T-cell (primary cell): ENCODE measurements around the gene TMOD4. TPM values are rescaled to one million over a fixed set of nuclear protein-coding genes. Genes with fewer than 3 reads are reported as not detected.

Experiments used
- ATAC-seq, 4 experiments: fragments of 200-7000 bp in 3 of 4; fragments of 150-1000 bp in 1 of 4; cut with Tn5 transposase; replicated peaks in 1 of 4; 1 replicate in 3 of 4; 2 replicates in 1 of 4; pipeline ENCODE4 v1.10.0; 2021; ENCODE audit warnings: moderate library complexity in 3 of 4, mild to moderate bottlenecking in 2 of 4, moderate number of reproducible peaks in 1 of 4
- CTCF ChIA-PET, 2 donors: fragments of 300-600 bp; sonication (Branson Sonifier 250); formaldehyde crosslinking; loops; one replicate each; lab custom pipeline; 2022; ENCODE audit warnings: antibody characterized with exemption in 2 of 2; lab: Charles Lee
- POLR2A ChIA-PET, 2 donors: fragments of 300-600 bp; sonication (Branson Sonifier 250); formaldehyde crosslinking; loops; one replicate each; lab custom pipeline; 2022; ENCODE audit warnings: antibody characterized with exemption in 2 of 2; lab: Charles Lee
- DNase-seq, 35 experiments: peaks; one replicate each; pipeline versions ENCODE4 v3.0.0 to v3.0.0-alpha.2; 2013 to 2023
- H3K27ac ChIP-seq: one replicate; pipeline ENCODE4 v1.5.1; 2013; ENCODE audit warnings: low read length
- H3K27me3 ChIP-seq, 2 experiments: replicated peaks in 1 of 2; 1 replicate in 1 of 2; 2 replicates in 1 of 2; pipeline versions ENCODE4 v1.6.1 to v1.7.0; 2013; ENCODE audit warnings: low read length in 1 of 2, mixed read lengths in 1 of 2; ENCODE audit not compliant: control insufficient read depth in 2 of 2, insufficient read depth in 2 of 2; ENCODE audit errors: extremely low read depth in 1 of 2
- H3K36me3 ChIP-seq, 2 donors: 1 replicate in 1 of 2; 2 replicates in 1 of 2; pipeline versions ENCODE4 v1.6.1 to v1.7.0; 2013; ENCODE audit warnings: low read length in 1 of 2; ENCODE audit not compliant: control insufficient read depth in 2 of 2, insufficient read depth in 1 of 2; ENCODE audit errors: extremely low read depth in 1 of 2
- H3K4me1 ChIP-seq, 2 experiments: 1 replicate in 1 of 2; 2 replicates in 1 of 2; pipeline versions ENCODE4 v1.6.1 to v1.7.0; 2013; ENCODE audit warnings: low read length in 2 of 2, mixed read lengths in 1 of 2; ENCODE audit not compliant: insufficient read depth in 2 of 2, control insufficient read depth in 1 of 2; ENCODE audit errors: extremely low read depth in 1 of 2
- H3K4me3 ChIP-seq, 2 donors: 1 replicate in 1 of 2; 2 replicates in 1 of 2; pipeline versions ENCODE4 v1.5.1 to v1.7.0; 2013; ENCODE audit warnings: mild to moderate bottlenecking in 2 of 2, low read length in 1 of 2, moderate library complexity in 1 of 2; ENCODE audit not compliant: control insufficient read depth in 1 of 2; ENCODE audit errors: extremely low read depth in 1 of 2
- H3K9me3 ChIP-seq: 2 replicates; pipeline ENCODE4 v1.7.0; 2013
- H3K27ac Mint-ChIP-seq, 2 donors: one replicate each; pipeline ENCODE4 v1.8.0; 2020 to 2021; ENCODE audit warnings: mild to moderate bottlenecking in 2 of 2, mixed read lengths in 2 of 2
- H3K27me3 Mint-ChIP-seq, 2 donors: one replicate each; pipeline ENCODE4 v1.8.0; 2021 to 2022; ENCODE audit warnings: mixed read lengths in 2 of 2
- H3K36me3 Mint-ChIP-seq: one replicate; pipeline ENCODE4 v1.8.0; 2021; ENCODE audit warnings: mixed read lengths
- H3K4me1 Mint-ChIP-seq, 3 donors: one replicate each; pipeline ENCODE4 v1.8.0; 2020 to 2022; ENCODE audit warnings: mixed read lengths in 3 of 3, mild to moderate bottlenecking in 1 of 3
- H3K4me3 Mint-ChIP-seq, 3 donors: one replicate each; pipeline ENCODE4 v1.8.0; 2020 to 2022; ENCODE audit warnings: mild to moderate bottlenecking in 3 of 3, mixed read lengths in 3 of 3, moderate library complexity in 3 of 3
- H3K9me3 Mint-ChIP-seq, 3 donors: one replicate each; pipeline ENCODE4 v1.8.0; 2020 to 2022; ENCODE audit warnings: mixed read lengths in 3 of 3
- WGBS: methylation state at CpG from one replicate; pipeline ENCODE4 v1.1.5; 2013; ENCODE audit warnings: missing lambda C conversion rate; ENCODE audit not compliant: insufficient coverage; 5-methylcytosine and 5-hydroxymethylcytosine counted together
- total RNA-seq, 35 experiments: library from RNA in 6 of 35; stranded (reverse) in 6 of 35; fragments of 120-200 nt in 1 of 35; gene quantifications; one replicate each; pipeline versions ENCODE4 v1.2.1 to v1.2.4 and lab custom pipeline; 2013 to 2026

The TMOD4 gene
- total RNA-seq, 5 donors from 2014 or later (not counting 1 experiment from before 2014, with no cell fraction given), result 1.9 to 6.2 (median 5.3) TPM

DNA sequence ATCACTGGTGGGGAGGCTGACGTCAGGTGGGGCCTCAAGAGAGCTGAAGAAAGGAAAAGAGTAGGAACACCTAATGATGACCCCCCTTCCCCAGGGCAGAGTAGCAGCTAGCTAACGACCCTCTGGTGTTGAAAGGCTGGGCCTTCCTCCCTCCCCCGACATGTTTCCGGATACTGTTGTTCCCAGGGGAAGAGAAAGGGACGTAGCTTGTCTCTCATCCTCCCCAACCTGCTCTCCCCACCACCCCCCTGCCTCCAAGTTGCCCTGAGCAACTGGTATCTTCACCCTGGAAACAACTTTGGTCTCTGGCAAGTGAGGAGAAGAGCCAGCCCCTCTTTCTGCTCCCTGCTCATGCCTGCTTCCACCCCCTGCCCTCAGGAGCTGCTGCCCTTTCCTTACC, 31.8 kb downstream of the TMOD4 start:
- no peak overlapping the region for H3K27ac Mint-ChIP-seq
- H3K4me1 ChIP-seq, result peaks cover 0 to 23% of the 10 kb centered on the region in 2 experiments
- H3K27me3 ChIP-seq, result peaks cover 0 to 11% of the 10 kb centered on the region in 2 experiments
- ChIA-PET POLR2A (no interaction called here), CTCF (no interaction called here)
- no peak overlapping the region for H3K4me3 ChIP-seq
- no peaks in the 10 kb centered on the region for H3K9me3 ChIP-seq
- WGBS, result 100% methylated on average over 2 of the region's 5 CpGs
- no peak for DNase-seq
- no peaks in the 10 kb centered on the region for H3K9me3 Mint-ChIP-seq
- no peaks in the 10 kb centered on the region for H3K36me3 Mint-ChIP-seq
- no peaks in the 10 kb centered on the region for H3K36me3 ChIP-seq
- no peak for ATAC-seq
- H3K4me1 Mint-ChIP-seq, result peaks cover 14 to 17% (median 16%) of the 10 kb centered on the region in 3 donors
- H3K27me3 Mint-ChIP-seq, result no peaks in the 10 kb centered on the region
- no peak overlapping the region for H3K4me3 Mint-ChIP-seq
- H3K27ac ChIP-seq, result no peak overlapping the region

DNA sequence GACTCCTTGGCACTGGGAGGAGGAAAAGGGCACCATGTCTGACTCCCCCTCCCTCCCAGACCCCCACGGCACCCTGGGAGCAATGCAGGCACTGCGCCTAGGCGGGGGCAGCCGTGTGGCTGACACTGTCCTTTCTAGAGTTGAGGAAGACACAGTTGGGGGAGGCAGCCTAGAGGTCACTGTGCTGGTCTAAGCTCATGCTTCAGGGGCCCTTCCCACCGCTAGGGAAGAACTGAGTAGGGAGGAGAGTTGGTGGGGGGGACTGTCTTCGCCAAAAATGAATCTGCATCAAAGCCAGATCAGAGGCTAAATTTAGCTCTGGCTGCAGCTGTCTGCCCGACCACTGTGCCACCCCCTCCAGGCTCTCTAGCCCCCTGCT, 32.7 kb downstream of the TMOD4 start:
- ATAC-seq (no peak), DNase-seq (no peak)
- ChIA-PET CTCF (interaction anchor here in 1 of 2 donors (0.6 kb wide), 1 partner anchor 15 kb away, joined by 3 read pairs; no protein-coding TSS in a partner anchor), POLR2A (interaction anchor here in 1 of 2 donors (0.5 kb wide), 1 partner anchor 19 kb away, joined by 6 read pairs; no protein-coding TSS in a partner anchor)
- Mint-ChIP-seq H3K36me3 (no peaks in the 10 kb centered on the region), H3K4me1 (peaks cover 14 to 17% (median 16%) of the 10 kb centered on the region in 3 donors), H3K27me3 (no peaks in the 10 kb centered on the region), H3K27ac (no peak overlapping the region), H3K9me3 (no peaks in the 10 kb centered on the region), H3K4me3 (no peak overlapping the region)
- no peaks in the 10 kb centered on the region for H3K9me3 ChIP-seq
- no peak overlapping the region for H3K27ac ChIP-seq
- H3K4me3 ChIP-seq, result no peak overlapping the region
- WGBS, result no CpG with 5 or more reads among the region's 7 CpGs
- peaks cover 0 to 11% of the 10 kb centered on the region in 2 experiments for H3K27me3 ChIP-seq
- H3K4me1 ChIP-seq, result peaks cover 0 to 23% of the 10 kb centered on the region in 2 experiments
- no peaks in the 10 kb centered on the region for H3K36me3 ChIP-seq

GRCh38 chr1:151142411-151143056, 33.2 kb downstream of the TMOD4 start:
- WGBS, result no CpG with 5 or more reads among the region's 5 CpGs
- CTCF ChIA-PET, result interaction anchor here in 1 of 2 donors (0.6 kb wide), 1 partner anchor 85 kb away, joined by 3 read pairs; no protein-coding TSS in a partner anchor

DNA sequence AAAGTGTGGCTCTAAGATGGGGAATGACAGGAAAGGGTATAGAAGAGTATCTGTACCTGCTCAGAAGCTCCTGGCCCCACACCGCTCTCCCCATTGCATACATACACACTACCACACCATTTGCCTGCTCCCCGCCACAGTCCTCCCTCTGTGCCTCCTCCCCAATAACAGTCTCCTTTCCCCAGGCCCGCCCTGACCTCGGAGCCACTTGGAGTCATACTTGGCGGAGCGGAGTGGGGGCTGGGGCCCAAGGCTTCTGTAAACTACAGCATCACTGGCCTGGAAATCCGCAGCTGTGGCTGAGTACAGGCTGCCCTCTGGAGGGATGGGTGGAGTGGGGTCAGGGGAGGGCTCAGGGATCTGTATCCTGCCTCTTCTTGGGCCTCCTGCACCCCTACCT, 38.0 kb downstream of the TMOD4 start:
- H3K4me1 ChIP-seq, result no peaks in the 10 kb centered on the region
- Mint-ChIP-seq H3K27ac (no peak overlapping the region), H3K4me3 (no peak overlapping the region), H3K36me3 (peaks cover 6% of the 10 kb centered on the region), H3K4me1 (no peaks in the 10 kb centered on the region), H3K27me3 (no peaks in the 10 kb centered on the region), H3K9me3 (no peaks in the 10 kb centered on the region)
- CTCF ChIA-PET, result no interaction called here
- H3K36me3 ChIP-seq, result no peaks in the 10 kb centered on the region
- POLR2A ChIA-PET, result no interaction called here
- 89% methylated on average over 3 of the region's 7 CpGs for WGBS
- H3K27ac ChIP-seq, result no peak overlapping the region
- H3K4me3 ChIP-seq, result no peak overlapping the region
- H3K9me3 ChIP-seq, result no peaks in the 10 kb centered on the region
- no peak for DNase-seq
- no peaks in the 10 kb centered on the region for H3K27me3 ChIP-seq
- no peak for ATAC-seq

More at GRCh38 chr1:151142411-151143056, 33.2 kb downstream of the TMOD4 start:
- Mint-ChIP-seq H3K4me1 (peaks cover 13 to 16% (median 15%) of the 10 kb centered on the region in 3 donors), H3K27ac (no peak overlapping the region), H3K27me3 (no peaks in the 10 kb centered on the region), H3K9me3 (no peaks in the 10 kb centered on the region), H3K4me3 (no peak overlapping the region), H3K36me3 (no peaks in the 10 kb centered on the region)
- no peak overlapping the region for H3K4me3 ChIP-seq
- H3K9me3 ChIP-seq, result no peaks in the 10 kb centered on the region
- H3K36me3 ChIP-seq, result no peaks in the 10 kb centered on the region
- H3K27ac ChIP-seq, result no peak overlapping the region
- ATAC-seq (no peak), DNase-seq (no peak)
- H3K27me3 ChIP-seq, result peaks cover 0 to 11% of the 10 kb centered on the region in 2 experiments
- POLR2A ChIA-PET, result interaction anchor here (0.5 to 0.6 kb wide), 2 partner anchors 11 to 18 kb away, joined by 4 to 6 read pairs; no protein-coding TSS in a partner anchor
- H3K4me1 ChIP-seq, result peaks cover 0 to 23% of the 10 kb centered on the region in 2 experiments

- POLR2A ChIA-PET, result interaction anchor here in 1 of 2 donors (0.5 kb wide), 1 partner anchor 74 kb away, joined by 3 read pairs; no protein-coding TSS in a partner anchor
- ATAC-seq (no peak), DNase-seq (no peak)
- Mint-ChIP-seq H3K4me3 (no peak overlapping the region), H3K9me3 (no peaks in the 10 kb centered on the region), H3K36me3 (peaks cover 6% of the 10 kb centered on the region), H3K27me3 (peaks cover 0 to 4% of the 10 kb centered on the region in 2 donors), H3K27ac (no peak overlapping the region), H3K4me1 (peaks cover 7 to 10% (median 10%) of the 10 kb centered on the region in 3 donors)
- H3K4me3 ChIP-seq, result no peak overlapping the region
- 90% methylated on average over 2 of the region's 12 CpGs for WGBS
- peaks cover 0 to 13% of the 10 kb centered on the region in 2 experiments for H3K27me3 ChIP-seq
- no peaks in the 10 kb centered on the region for H3K9me3 ChIP-seq
- CTCF ChIA-PET, result interaction anchor here in 1 of 2 donors (0.6 kb wide), 1 partner anchor 16 kb away, joined by 3 read pairs; no protein-coding TSS in a partner anchor
- H3K36me3 ChIP-seq, result no peaks in the 10 kb centered on the region
- H3K27ac ChIP-seq, result no peak overlapping the region
- peaks cover 2 to 11% of the 10 kb centered on the region in 2 experiments for H3K4me1 ChIP-seq
These were observed 40.1 kb downstream of the TMOD4 start for GRCh38 chr1:151135433-151136385.

GRCh38 chr1:151134991-151135390, 40.8 kb downstream of the TMOD4 start:
- H3K36me3 Mint-ChIP-seq, result peaks cover 6% of the 10 kb centered on the region
- Histone ChIP-seq H3K4me3 (no peak overlapping the region), H3K36me3 (no peaks in the 10 kb centered on the region), H3K27ac (no peak overlapping the region), H3K4me1 (peaks cover 2 to 11% of the 10 kb centered on the region in 2 experiments), H3K9me3 (no peaks in the 10 kb centered on the region), H3K27me3 (peaks cover 0 to 13% of the 10 kb centered on the region in 2 experiments)
- no peaks in the 10 kb centered on the region for H3K9me3 Mint-ChIP-seq
- DNase-seq (no peak), ATAC-seq (no peak)
- POLR2A ChIA-PET, result interaction anchor here in 1 of 2 donors (0.5 kb wide), 1 partner anchor 74 kb away, joined by 3 read pairs; no protein-coding TSS in a partner anchor
- no peak overlapping the region for H3K4me3 Mint-ChIP-seq
- H3K4me1 Mint-ChIP-seq, result peaks cover 7 to 14% (median 13%) of the 10 kb centered on the region in 3 donors
- no peak overlapping the region for H3K27ac Mint-ChIP-seq
- CTCF ChIA-PET, result interaction anchor here in 1 of 2 donors (0.6 kb wide), 1 partner anchor 16 kb away, joined by 3 read pairs; no protein-coding TSS in a partner anchor
- 86% methylated on average over 5 of the region's 7 CpGs for WGBS
- H3K27me3 Mint-ChIP-seq, result peaks cover 0 to 4% of the 10 kb centered on the region in 2 donors
